PC-3 (cell line): ENCODE data around the gene CRNKL1.

Experiments used
- CTCF ChIP-seq: fragments of 300-600 bp; sonication (generic); conservative IDR thresholded peaks from 2 replicates; pipeline ENCODE4 v1.5.1; 2017; ENCODE audit warnings: antibody characterized with exemption, low read depth, mild to moderate bottlenecking, low read length
- EZH2 ChIP-seq: fragments of 300-600 bp; sonication (generic); IDR thresholded peaks from one replicate; pipeline ENCODE4 v1.6.1; 2017; ENCODE audit warnings: antibody characterized with exemption, mild to moderate bottlenecking, low read length; ENCODE audit not compliant: unreplicated experiment

- TF ChIP-seq EZH2 = no peak
- no peak for TF ChIP-seq CTCF
Observed at GRCh38 chr20:20094410-20094809, 42.1 kb upstream of the CRNKL1 start.
